NB4 (cell line): Measurements from ENCODE around the gene AURKA.
"Not testable (repeated sequence)": the region's sequence is repeated elsewhere in the genome, so short reads cannot be mapped to it uniquely, and the experiment has no call there.

Experiments
- DNase-seq: peaks from one replicate; pipeline ENCODE4 v3.0.0; 2010; ENCODE audit warnings: low read depth
- H3K4me3 ChIP-seq: one replicate; pipeline ENCODE4 v1.5.1; 2011; ENCODE audit warnings: mild to moderate bottlenecking, low read depth, low read length, moderate library complexity
- CTCF ChIP-seq: IDR thresholded peaks from one replicate; pipeline ENCODE4 v1.5.1; 2012; ENCODE audit warnings: low read depth, low read length
- MYC ChIP-seq: IDR thresholded peaks from 2 replicates; pipeline ENCODE4 v1.6.1; 2011; ENCODE audit warnings: low read depth, low read length
- POLR2A ChIP-seq: IDR thresholded peaks from 2 replicates; pipeline ENCODE4 v1.6.1; 2011; ENCODE audit warnings: mild to moderate bottlenecking; ENCODE audit not compliant: insufficient read length; ENCODE audit errors: extremely low read depth
- TF ChIP-seq, protein P1 (sequence below): IDR thresholded peaks from 2 replicates; pipeline ENCODE4 v1.6.1; 2011; ENCODE audit warnings: low read depth, low read length

AURKA gene

DNA sequence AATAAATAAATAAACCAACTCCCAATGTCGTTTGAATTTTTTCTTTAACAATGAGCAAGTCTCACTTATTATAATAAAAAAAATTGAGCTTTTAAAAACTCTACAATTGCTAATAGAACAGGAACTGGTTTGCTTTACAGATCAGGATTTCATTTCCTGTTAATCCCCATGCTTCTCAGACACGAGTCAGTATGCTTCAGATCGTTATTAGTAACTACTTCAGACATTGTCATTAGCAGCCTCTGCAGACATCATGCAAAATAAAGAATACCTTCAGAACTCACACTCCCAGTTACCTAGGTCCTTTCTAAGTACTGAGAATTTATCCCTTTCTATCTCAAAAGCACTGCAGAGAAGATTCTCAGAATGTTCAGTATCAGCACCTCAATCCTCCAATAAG is 43.3 kb downstream of the AURKA start:
- TF ChIP-seq MYC (no peak), CTCF (no peak), POLR2A (no peak)
- TF ChIP-seq, protein P1, sequence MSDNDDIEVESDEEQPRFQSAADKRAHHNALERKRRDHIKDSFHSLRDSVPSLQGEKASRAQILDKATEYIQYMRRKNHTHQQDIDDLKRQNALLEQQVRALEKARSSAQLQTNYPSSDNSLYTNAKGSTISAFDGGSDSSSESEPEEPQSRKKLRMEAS: no peak
- DNase-seq: no peak
- no peak overlapping the region for H3K4me3 ChIP-seq

- no peak for DNase-seq
- TF ChIP-seq CTCF (no peak), POLR2A (no peak)
- no peak overlapping the region for H3K4me3 ChIP-seq
These were observed 43.7 kb downstream of the AURKA start for GRCh38 chr20:56348305-56348693.

GRCh38 chr20:56347628-56348304 is 44.2 kb downstream of the AURKA start:
- no peak overlapping the region for H3K4me3 ChIP-seq
- TF ChIP-seq CTCF (no peak), POLR2A (no peak), MYC (no peak)
- TF ChIP-seq, protein P1: no peak
- DNase-seq: no peak

DNA sequence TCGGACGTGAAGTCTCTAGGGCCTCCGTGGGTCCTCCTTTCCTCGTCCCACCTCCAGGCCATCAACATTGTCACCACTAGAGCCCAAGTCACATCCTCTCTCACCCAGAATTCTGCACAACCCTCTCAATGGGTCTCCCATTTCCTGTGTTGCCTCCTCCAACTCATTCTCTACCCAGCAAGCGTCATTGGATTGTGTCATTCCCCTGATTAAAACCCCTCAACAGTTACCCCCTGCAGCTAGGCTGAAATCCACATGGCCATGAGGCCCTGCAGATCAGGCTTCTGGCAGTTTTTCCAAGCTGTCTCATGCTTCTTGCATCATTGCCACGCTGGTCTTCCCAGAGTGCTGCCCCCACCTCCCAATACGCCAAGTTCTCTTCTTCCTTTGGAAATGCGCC is 46.1 kb downstream of the AURKA start:
- TF ChIP-seq, protein P1: 0 out of 2 replicates have a peak, but pooled peaks have one; percentile 7
- TF ChIP-seq MYC: no peak
- peak; percentile 55 for DNase-seq

GRCh38 chr20:56343861-56344381 is 48.1 kb downstream of the AURKA start:
- TF ChIP-seq CTCF (peak; percentile 79), POLR2A (no peak), MYC (no peak)
- TF ChIP-seq, protein P1: no peak
- H3K4me3 ChIP-seq: no peak overlapping the region
- DNase-seq: peak; percentile 76

More for the DNA sequence above, 46.1 kb downstream of the AURKA start:
- no peak overlapping the region for H3K4me3 ChIP-seq

DNA sequence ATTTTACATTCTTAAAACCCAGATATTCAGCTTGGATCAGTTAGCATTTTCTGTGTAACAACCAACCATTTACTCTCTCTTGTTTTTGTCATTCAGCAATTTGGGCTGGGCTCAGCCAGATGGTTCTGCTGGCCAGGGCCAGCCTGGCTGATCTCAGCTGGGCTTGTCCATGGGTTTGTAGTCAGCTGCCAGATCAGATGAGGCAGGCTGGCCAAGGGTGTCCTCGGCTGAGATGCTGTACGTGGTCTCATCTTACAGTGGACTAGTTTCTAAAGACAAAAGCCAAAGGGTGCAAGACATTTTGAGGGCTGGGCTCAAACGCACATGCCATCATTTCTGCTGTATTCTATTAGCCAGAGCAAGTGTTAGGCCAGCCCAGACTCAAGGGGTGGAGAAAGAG is 49.2 kb downstream of the AURKA start:
- no peak overlapping the region for H3K4me3 ChIP-seq
- TF ChIP-seq CTCF (no peak), POLR2A (no peak), MYC (no peak)
- TF ChIP-seq, protein P1: no peak
- DNase-seq: no peak

- not testable (repeated sequence) for DNase-seq, H3K4me3 ChIP-seq
These were observed 55.3 kb downstream of the AURKA start for GRCh38 chr20:56336709-56337108.
